ENCODE measurements around the gene DEFB119.
"Not testable (repeated sequence)": the region's sequence is repeated elsewhere in the genome, so short reads cannot be mapped to it uniquely, and the experiment has no call there.

DEFB119 gene, protein sequence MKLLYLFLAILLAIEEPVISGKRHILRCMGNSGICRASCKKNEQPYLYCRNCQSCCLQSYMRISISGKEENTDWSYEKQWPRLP

DNA sequence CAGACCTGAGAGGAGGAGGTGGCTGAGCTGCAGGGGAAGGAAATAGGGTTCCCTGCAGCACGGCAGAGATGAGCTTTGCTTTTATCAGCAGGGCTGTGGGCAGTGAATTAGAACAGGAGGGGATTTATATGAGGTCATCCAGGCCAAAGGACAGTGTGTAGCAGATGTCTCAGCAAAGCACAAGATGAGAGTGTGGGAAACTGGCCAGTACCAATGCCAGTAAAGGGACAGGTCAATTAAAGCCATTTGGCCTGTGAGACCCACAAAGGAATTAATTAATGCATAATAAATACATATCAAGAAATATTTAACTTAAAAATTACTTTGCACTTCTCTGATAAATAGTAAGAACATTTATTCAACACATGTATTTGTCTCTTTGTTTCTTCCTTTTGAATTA is at the start of gene DEFB119:
Gene DEFB119, minus strand, starts transcription at position 101 of the 400 bp plus-strand sequence. CDS start 107 bp downstream, outside the sequence.
- no peak for DNase-seq (ENCODE audit: low read depth)

DNA sequence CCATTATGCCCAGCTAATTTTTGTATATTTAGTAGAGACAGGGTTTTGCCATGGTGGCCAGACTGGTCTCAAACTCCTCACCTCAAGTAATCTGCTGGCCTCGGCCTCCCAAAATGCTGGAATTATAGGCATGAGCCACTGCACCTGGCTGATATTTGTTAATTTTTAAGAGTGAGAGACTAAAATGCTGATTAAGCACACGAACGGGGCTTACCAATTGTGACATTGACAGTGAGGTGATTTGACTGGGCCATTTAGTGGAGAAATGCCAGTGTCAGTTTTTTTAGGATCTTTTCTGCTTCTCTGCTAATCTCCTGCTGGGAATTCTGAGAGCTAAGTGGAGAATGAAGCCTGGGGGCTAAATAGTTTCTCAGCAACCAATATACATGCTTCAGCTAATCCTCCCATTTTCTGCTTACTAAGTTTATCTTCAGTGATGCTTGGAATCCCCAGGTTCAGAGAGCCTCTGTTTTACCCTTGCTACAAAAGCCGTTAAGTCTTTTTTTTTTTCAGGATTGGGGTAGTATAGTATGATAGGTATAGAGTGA is 40.3 kb upstream of the DEFB119 start:
- DNase-seq (ENCODE audit: low read depth), result no peak

DNA sequence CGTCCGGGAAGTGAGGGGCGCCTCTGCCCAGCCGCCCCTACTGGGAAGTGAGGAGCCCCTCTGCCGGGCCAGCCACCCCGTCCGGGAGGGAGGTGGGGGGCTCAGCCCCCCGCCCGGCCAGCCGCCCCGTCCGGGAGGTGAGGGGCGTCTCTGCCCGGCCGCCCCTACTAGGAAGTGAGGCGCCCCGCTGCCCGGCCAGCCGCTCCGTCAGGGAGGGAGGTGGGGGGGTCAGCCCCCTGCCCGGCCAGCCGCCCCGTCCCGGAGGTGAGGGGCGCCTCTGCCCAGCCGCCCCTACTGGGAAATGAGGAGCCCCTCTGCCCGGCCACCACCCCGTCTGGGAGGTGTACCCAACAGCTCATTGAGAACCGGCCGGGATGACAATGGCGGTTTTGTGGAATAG is 37.2 kb upstream of the DEFB119 start:
- DNase-seq (ENCODE audit: low read depth), result not testable (repeated sequence)

DNA sequence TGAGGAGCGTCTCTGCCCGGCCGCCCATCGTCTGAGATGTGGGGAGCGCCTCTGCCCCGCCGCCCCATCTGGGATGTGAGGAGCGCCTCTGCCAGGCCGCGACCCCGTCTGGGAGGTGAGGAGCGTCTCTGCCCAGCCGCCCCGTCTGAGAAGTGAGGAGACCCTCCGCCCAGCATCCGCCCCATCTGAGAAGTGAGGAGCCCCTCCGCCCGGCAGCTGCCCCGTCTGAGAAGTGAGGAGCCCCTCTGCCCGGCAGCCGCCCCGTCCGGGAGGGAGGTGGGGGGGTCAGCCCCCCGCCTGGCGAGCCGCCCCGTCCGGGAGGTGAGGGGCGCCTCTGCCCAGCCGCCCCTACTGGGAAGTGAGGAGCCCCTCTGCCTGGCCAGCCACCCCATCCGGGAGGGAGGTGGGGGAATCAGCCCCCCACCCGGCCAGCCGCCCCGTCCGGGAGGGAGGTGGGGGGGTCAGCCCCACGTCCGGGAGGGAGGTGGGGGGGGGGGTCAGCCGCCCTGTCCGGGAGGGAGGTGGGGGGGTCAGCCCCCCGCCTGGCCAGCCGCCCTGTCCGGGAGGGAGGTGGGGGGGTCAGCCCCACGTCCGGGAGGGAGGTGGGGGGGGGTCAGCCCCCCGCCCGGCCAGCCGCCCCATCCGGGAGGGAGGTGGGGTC is 36.6 kb upstream of the DEFB119 start:
- not testable (repeated sequence) for DNase-seq (ENCODE audit: low read depth)

DNA sequence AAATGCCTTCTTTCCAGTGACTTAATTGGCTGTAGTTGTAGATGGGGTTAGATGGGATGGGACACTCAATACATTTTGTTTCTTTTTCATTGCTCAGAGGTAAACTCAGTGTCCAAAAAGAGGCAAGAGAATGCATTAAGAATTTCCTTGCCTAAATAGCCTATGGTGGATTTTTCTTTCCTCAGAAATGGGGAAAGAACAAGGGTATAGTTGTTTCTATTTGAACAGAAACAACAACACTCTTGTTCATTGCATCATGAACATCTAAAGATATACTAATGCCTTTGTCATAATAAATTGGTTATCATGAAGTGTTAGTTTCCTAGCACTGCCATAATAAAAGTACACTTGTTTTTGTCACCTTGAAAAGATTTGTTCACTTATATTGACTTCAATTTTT is 35.4 kb upstream of the DEFB119 start:
- no peak for DNase-seq (ENCODE audit: low read depth)

DNA sequence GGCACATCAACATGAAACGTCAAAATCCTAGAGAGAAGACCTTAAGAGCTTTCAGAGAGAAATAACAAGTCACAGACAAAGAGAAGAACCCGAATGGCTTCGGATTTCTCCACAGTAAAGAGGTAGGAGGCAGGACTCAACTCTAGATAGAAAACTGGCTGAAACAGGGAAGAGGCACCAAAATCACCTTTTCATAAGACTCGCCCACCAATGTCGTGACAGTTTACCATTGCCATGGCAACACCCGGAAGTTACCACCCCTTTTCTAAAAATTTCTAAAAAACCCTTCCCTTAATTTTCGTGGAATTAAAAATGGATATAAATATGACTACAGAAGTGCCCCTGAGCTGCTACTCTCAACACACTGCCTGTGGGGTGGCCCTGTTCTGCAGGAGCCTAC is 27.9 kb upstream of the DEFB119 start:
- no peak for DNase-seq (ENCODE audit: low read depth)

DNA sequence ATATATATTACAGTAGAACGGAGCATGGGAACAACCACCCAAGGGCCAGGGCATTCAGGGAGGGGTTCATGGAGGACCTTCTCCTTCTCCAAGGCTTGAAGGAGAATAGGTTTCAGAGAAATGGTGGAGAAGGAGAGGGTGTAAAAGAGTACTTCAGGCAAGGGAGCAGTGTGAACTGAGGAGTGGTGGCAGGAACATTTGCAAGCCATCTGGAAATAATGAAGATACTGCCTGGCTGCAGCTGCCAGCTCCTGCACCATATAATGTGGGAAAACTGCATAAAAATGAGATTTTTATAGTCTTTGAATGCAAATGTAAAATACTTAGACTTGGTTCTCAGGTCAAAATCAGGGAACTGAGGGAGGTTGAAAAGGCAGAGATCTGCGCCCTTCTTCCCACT is 25.3 kb upstream of the DEFB119 start:
- DNase-seq (ENCODE audit: low read depth), result no peak

DNA sequence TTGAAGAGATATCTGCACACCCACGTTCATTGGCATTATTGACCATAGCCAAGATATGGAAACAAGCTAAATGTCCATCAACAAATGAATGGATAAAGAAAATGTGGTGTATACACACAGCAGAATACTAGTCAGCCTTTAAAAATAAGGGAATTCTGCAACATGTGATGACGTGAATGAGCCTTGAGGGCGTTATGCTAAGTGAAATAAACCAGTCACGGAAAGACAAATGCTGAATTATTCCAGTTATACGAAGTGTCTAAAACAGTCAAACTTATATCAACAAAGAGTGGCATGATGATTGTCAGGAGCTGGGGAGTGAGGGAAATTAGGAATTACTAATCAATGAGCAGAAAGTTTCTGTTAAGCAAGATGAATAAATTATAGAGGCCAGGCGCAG is 24.0 kb upstream of the DEFB119 start:
- no peak for DNase-seq (ENCODE audit: low read depth)

DNA sequence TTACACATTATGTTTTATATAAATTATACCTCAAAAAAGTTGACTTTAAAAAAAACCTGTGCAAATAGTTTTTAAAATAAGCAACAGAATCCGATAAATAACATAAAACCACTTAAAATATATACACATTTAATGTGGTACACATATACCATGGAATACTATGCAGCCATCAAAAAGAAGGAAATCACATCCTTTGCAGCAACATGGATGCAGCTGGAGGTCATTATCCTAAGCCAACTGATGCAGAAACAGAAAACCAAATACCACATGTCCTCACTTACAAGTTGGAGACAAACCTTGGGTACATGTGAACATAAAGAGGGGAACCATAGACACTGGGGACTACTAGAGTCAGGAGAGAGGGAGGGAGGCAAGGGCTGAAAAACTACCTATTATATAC is 19.6 kb upstream of the DEFB119 start:
- no peak for DNase-seq (ENCODE audit: low read depth)

DNA sequence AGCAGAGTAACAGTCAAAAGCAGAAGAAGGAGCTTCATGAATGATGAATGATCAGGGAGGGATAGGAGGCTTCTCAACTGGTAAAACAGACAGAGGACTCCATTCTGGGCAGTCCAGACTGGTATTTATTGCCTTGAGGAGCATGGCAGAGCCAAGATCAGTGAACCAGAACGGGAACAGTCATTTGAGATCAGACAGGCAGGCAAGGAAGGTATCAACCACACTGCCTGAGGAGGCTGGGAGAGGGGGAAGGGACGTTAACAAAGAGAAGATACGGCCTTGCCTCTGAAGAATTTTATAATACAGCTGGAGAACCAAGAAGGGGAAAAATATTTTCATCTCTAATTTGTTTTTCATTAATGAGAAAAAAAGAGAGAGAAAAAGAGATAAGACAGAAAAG is 15.7 kb upstream of the DEFB119 start, which contains the start of gene DEFB121:
Gene DEFB121, minus strand, starts transcription at position 101 of the 400 bp plus-strand sequence. Its CDS starts 63 bp downstream, at position 38.
- no peak for DNase-seq (ENCODE audit: low read depth)

DNA sequence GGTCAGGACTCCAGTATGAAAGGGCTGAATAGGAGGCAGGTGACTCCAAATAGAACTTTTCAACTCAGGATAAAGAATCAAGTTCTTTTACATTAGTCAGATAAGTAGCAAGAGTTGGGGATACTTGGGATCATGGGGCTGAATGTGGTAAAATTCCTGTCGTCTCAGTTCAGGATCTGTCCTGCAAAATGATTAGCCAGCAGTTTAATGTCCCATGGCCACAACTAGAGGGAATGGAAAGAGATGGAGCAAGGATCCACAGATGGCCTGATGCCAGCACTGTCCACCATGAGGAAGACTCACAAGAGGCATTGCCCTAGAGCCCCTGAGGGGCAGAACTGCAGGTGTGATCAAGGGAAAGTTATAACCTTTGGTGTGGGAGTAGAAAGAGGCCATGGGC is 13.5 kb upstream of the DEFB119 start:
- no peak for DNase-seq (ENCODE audit: low read depth)

DNA sequence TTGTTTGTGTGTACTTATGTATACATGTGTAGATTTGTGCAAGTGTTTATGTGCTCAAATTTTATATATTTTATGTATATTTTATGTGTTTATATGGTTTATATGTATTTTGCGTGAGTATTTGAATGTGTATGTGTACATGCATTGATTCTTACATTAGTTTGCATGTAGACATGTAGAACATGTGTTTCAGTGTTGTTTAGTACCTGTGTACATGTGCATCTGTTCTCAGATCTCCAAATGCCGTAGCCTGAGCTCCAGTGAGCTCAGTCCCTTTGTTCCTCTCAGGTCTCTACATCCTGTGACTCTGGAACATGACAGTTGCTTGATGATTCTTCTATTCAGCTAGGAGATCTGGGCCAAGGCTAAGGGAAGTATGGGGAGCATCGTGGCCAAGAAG is 4.5 kb upstream of the DEFB119 start:
- DNase-seq (ENCODE audit: low read depth), result no peak

DNA sequence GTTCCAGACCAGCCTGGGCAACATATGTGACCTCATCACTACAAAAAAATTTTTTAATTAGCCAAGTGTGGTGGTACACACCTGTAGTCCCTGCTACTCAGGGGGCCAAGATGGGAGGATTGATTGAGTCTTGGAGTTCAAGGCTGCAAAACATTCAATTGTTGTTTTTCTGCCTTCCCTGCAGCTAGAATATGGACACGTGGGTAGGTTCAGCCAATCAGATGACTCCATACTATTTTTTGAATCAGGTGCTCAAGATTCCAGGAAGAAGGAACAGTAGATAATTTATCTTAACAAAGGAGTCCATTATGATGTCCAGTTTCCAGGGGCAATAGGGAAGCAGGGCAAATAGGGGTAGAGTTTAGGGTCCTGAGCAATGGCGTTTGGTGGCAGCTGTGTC is 2.4 kb upstream of the DEFB119 start:
- DNase-seq (ENCODE audit: low read depth), result no peak

DNA sequence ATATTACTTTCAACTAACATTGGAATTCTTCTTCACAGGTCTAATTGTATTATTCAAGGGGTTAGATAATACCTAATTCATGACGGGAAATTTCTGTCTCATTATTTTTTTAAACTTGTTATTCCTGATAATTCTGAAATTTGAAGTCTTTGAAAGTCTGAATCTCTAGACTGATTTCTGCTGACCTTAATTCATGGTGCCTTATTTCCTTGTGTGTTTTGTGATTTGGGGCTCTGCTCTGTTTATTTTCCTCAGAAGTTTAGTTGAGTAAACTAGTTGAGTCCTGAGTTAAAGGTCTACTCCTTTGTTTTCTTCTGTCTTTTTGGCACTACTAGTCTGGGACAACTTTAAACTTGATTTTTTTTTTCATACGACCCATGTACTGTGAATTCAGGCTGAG is 16.0 kb downstream of the DEFB119 start:
- no peak for DNase-seq (ENCODE audit: low read depth)

DNA sequence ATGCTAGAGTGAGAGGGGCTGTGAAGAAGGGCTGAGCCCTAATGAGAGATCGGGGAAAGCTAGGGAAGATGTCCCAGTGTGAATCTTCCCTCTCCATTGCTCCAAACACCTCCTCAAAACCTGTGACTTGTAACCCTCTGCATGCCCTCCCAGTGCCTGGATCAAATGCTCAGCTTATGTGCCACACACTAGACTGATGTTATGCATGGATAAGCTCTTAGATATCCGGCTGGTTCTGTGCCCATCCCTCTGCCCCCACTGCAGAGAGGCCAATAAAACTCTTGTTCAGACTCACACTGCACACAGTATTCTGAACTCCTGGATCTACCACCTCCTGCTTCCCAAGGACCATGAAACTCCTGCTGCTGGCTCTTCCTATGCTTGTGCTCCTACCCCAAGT is 22.1 kb downstream of the DEFB119 start, which contains the start of gene DEFB118:
Gene DEFB118, plus strand, starts transcription at position 301 of the 400 bp plus-strand sequence. Its CDS starts 50 bp downstream, at position 351.
- no peak for DNase-seq (ENCODE audit: low read depth)

DNA sequence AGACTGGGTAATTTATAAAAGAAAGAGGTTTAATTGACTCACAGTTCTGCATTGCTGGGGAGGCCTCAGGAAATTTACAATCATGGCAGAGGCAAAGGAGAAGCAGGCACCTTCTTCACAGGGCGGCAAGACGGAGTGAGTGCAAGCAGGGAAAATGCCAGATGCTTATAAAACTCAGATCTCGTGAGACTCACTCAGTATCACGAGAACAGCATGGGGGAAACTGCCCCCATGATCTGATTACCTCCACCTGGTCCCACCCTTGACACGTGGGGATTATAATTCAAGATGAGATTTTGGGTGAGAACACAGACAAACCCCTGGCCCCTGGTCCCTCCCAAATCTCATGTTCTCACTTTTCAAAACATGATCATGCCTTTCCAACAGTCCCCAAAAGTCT is 26.1 kb downstream of the DEFB119 start:
- not testable (repeated sequence) for DNase-seq (ENCODE audit: low read depth)

DNA sequence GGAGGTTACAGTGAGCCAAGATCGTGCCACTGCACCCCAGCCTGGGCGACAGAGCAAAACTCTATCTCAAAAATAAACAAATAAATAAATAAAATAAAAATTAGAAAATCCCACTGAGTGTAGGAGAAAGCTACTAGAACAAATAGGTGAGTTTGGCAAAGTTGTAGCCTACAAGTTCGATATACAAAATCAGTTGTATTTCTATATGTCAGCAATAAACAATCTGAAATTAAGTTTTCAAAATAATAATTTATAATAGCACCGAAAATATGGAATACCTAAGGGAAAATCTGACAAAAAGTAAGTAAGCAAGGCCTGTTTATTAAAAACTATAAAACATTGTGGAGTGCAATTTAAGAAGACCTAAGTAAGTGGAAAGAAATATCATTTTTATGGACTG is 27.1 kb downstream of the DEFB119 start:
- no peak for DNase-seq (ENCODE audit: low read depth)

DNA sequence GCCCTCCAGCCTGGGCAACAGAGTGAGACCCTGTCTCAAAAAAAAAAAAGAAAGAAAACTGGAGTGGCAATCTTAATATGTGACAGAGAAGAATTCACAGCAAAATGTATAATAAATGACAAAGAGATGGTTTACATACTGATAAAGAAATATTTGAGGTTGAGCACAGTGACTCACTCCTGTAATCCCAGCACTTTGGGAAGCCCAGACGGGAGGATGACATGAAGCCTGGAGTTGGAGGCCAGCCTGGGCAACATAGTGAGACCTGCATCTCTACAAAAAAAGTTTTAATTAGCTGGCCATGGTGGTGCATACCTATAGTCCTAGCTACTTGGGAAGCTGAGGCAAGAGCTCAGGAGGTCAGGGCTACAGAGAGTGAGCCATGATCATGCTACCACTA is 34.4 kb downstream of the DEFB119 start:
- no peak for DNase-seq (ENCODE audit: low read depth)

DNA sequence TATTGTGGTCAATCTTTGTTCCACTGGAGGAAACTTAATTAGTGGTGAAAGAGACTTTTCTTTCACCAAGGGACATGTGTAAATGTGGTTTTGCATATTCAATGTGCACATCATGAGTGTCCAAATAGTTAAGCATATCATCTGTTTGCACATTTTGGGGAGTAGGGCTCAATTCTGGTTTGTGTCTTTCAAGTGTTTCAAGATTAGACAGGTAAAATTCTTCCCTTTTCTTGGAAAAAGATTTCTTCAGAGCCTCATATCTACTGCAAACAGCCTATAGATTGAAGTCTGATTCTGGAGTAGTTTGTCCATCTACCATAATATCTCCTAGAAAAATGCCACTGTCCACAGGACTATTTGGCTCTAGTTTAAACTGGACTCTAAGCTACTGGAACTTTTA is 48.9 kb downstream of the DEFB119 start:
- no peak for DNase-seq (ENCODE audit: low read depth)

DNA sequence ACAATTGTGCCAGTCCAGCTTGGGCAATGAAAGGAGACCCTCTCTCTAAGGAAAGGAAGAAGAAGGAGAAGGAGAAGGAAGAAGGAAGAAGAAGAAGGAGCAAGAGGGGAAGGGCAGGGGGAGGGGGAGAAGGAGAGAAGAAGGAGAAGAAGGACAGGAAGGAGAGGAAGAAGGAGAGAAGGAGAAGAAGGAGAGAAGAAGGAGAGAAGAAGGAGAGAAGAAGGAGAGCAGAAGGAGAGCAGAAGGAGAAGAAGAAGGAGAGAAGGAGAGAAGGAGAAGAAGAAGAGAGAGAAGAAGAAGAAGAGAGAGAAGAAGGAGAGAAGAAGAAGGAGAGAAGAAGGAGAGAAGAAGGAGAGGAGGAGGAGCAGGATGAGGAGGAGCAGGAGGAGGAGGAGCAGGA is 59.5 kb downstream of the DEFB119 start:
- DNase-seq (ENCODE audit: low read depth), result no peak
